Mucosa of stomach (tissue), 1 donor: ENCODE data around the gene KBTBD13.

ENCODE experiments used
- H3K27me3 ChIP-seq: one replicate; pipeline ENCODE4 v1.7.0; 2013; ENCODE audit warnings: mild to moderate bottlenecking, low read length; ENCODE audit not compliant: control insufficient read depth, insufficient read depth
- H3K36me3 ChIP-seq: one replicate; pipeline ENCODE4 v1.7.0; 2013; ENCODE audit warnings: low read length; ENCODE audit not compliant: control insufficient read depth, insufficient read depth
- H3K4me1 ChIP-seq: one replicate; pipeline ENCODE4 v1.7.0; 2013; ENCODE audit warnings: mild to moderate bottlenecking, low read length; ENCODE audit not compliant: control insufficient read depth, insufficient read depth
- H3K4me3 ChIP-seq: one replicate; pipeline ENCODE4 v1.7.0; 2013; ENCODE audit warnings: low read length
- H3K9ac ChIP-seq: one replicate; pipeline ENCODE4 v1.7.0; 2013; ENCODE audit warnings: mild to moderate bottlenecking, low read length, moderate library complexity
- H3K9me3 ChIP-seq: one replicate; pipeline ENCODE4 v1.7.0; 2013; ENCODE audit warnings: mild to moderate bottlenecking, low read length, moderate library complexity; ENCODE audit not compliant: control insufficient read depth
- donor health status: Pancreatic carcinoma.

The KBTBD13 gene

GRCh38 chr15:65115086-65115485 lies 38.5 kb downstream of the KBTBD13 start, which contains the start of gene UBAP1L:
Gene UBAP1L, minus strand, starts transcription at chr15:65115200. Its CDS starts 8,985 bp downstream, at chr15:65106215.
- H3K36me3 ChIP-seq, result peaks cover 14% of the 10 kb centered on the region

GRCh38 chr15:65115542-65115941 lies 39.0 kb downstream of the KBTBD13 start:
- H3K4me3 ChIP-seq, result no peak overlapping the region
- no peaks in the 10 kb centered on the region for H3K9me3 ChIP-seq
- H3K9ac ChIP-seq, result no peak overlapping the region
- no peaks in the 10 kb centered on the region for H3K4me1 ChIP-seq
- H3K27me3 ChIP-seq, result no peaks in the 10 kb centered on the region
- peaks cover 14% of the 10 kb centered on the region for H3K36me3 ChIP-seq

More at GRCh38 chr15:65115086-65115485, 38.5 kb downstream of the KBTBD13 start, which contains the start of gene UBAP1L:
- Histone ChIP-seq H3K4me1 (no peaks in the 10 kb centered on the region), H3K9ac (no peak within 1 kb of the TSS), H3K4me3 (no peak within 1 kb of the TSS), H3K27me3 (no peaks in the 10 kb centered on the region), H3K9me3 (no peaks in the 10 kb centered on the region)
